OCI-LY1 (cell line): ENCODE data around the gene RBKS.

Source experiments
- H2AFZ ChIP-seq: fragments of 200-600 bp; sonication (generic), shearing (Covaris generic); 2 replicates; pipeline ENCODE4 v1.6.0; 2014; ENCODE audit warnings: antibody characterized with exemption, mild to moderate bottlenecking, low read length
- H3F3A ChIP-seq: fragments of 200-600 bp; sonication (generic), shearing (Covaris generic); 2 replicates; pipeline ENCODE4 v1.6.0; 2014; ENCODE audit warnings: mild to moderate bottlenecking, antibody characterized with exemption, low read length, moderate library complexity; ENCODE audit not compliant: insufficient read depth
- H3K27ac ChIP-seq: fragments of 200-600 bp; sonication (generic); 2 replicates; pipeline ENCODE4 v1.5.1; 2014; ENCODE audit warnings: low read length, mixed run types, mild to moderate bottlenecking, low read depth; ENCODE audit not compliant: poor library complexity, severe bottlenecking
- H3K27me3 ChIP-seq: fragments of 200-600 bp; sonication (generic); 2 replicates; pipeline ENCODE4 v1.6.0; 2014; ENCODE audit warnings: antibody characterized with exemption, mild to moderate bottlenecking, low read length, moderate library complexity; ENCODE audit not compliant: insufficient read depth
- H3K36me3 ChIP-seq: fragments of 200-600 bp; sonication (generic); 2 replicates; pipeline ENCODE4 v1.6.1; 2014; ENCODE audit warnings: mild to moderate bottlenecking, antibody characterized with exemption, low read length, moderate library complexity, mixed read lengths; ENCODE audit not compliant: insufficient read depth
- H3K4me1 ChIP-seq: fragments of 200-600 bp; sonication (generic); 2 replicates; pipeline ENCODE4 v1.5.1; 2014; ENCODE audit warnings: mild to moderate bottlenecking, low read length, moderate library complexity; ENCODE audit not compliant: insufficient read depth, severe bottlenecking
- H3K4me2 ChIP-seq: fragments of 200-600 bp; sonication (generic), shearing (Covaris generic); 2 replicates; pipeline ENCODE4 v1.6.1; 2014; ENCODE audit warnings: low read length
- H3K4me3 ChIP-seq: fragments of 200-600 bp; sonication (generic); 2 replicates; pipeline ENCODE4 v1.5.1; 2014; ENCODE audit warnings: low read length, low read depth, mild to moderate bottlenecking, mixed read lengths; ENCODE audit not compliant: poor library complexity, severe bottlenecking
- H3K79me2 ChIP-seq: fragments of 200-600 bp; shearing (Covaris generic); 2 replicates; pipeline ENCODE4 v1.6.1; 2016; ENCODE audit warnings: mixed run types, low read length, mixed read lengths; ENCODE audit not compliant: insufficient read depth
- H3K9ac ChIP-seq: fragments of 200-600 bp; sonication (generic), shearing (Covaris generic); 2 replicates; pipeline ENCODE4 v1.6.1; 2014; ENCODE audit warnings: mild to moderate bottlenecking, low read length, mixed read lengths
- H3K9me2 ChIP-seq: fragments of 200-600 bp; sonication (generic), shearing (Covaris generic); 2 replicates; pipeline ENCODE4 v1.6.1; 2014; ENCODE audit warnings: low read depth, mild to moderate bottlenecking, low read length, mixed read lengths
- H3K9me3 ChIP-seq: fragments of 200-600 bp; shearing (Covaris generic); 2 replicates; pipeline ENCODE4 v1.6.1; 2014; ENCODE audit warnings: low read length, mixed read lengths
- H4K20me1 ChIP-seq: fragments of 200-600 bp; sonication (generic), shearing (Covaris generic); 2 replicates; pipeline ENCODE4 v1.6.0; 2016; ENCODE audit warnings: mild to moderate bottlenecking, low read length; ENCODE audit not compliant: insufficient read depth
- CTCF ChIP-seq: fragments of 200-600 bp; sonication (generic), shearing (Covaris generic); IDR thresholded peaks from 2 replicates; pipeline ENCODE4 v1.5.1; 2017; ENCODE audit warnings: mild to moderate bottlenecking, antibody characterized with exemption, low read length, moderate library complexity, mixed read lengths
- EZH2 ChIP-seq: fragments of 200-600 bp; sonication (generic), shearing (Covaris generic); IDR thresholded peaks from 2 replicates; pipeline ENCODE4 v1.8.0; 2017; ENCODE audit warnings: borderline replicate concordance, mixed run types, mild to moderate bottlenecking, antibody characterized with exemption, low read length, moderate library complexity, mixed read lengths

Gene RBKS

GRCh38 chr2:27781496-27781895, 108.7 kb downstream of the RBKS start:
- Histone ChIP-seq H3K27me3 (no peaks in the 10 kb centered on the region), H3F3A (no peaks in the 10 kb centered on the region), H3K4me2 (no peak overlapping the region), H3K9me2 (no peaks in the 10 kb centered on the region), H3K27ac (no peak overlapping the region), H2AFZ (no peak overlapping the region), H4K20me1 (0 out of 2 replicates have a peak, but pooled peaks cover 2% of the 10 kb centered on the region), H3K9me3 (no peaks in the 10 kb centered on the region), H3K4me1 (no peaks in the 10 kb centered on the region), H3K36me3 (peaks cover 8% of the 10 kb centered on the region; the same call in 1 of the 2 replicates), H3K9ac (no peak overlapping the region), H3K4me3 (no peak overlapping the region), H3K79me2 (peaks cover 9% of the 10 kb centered on the region)
- TF ChIP-seq CTCF (no peak), EZH2 (no peak)

DNA sequence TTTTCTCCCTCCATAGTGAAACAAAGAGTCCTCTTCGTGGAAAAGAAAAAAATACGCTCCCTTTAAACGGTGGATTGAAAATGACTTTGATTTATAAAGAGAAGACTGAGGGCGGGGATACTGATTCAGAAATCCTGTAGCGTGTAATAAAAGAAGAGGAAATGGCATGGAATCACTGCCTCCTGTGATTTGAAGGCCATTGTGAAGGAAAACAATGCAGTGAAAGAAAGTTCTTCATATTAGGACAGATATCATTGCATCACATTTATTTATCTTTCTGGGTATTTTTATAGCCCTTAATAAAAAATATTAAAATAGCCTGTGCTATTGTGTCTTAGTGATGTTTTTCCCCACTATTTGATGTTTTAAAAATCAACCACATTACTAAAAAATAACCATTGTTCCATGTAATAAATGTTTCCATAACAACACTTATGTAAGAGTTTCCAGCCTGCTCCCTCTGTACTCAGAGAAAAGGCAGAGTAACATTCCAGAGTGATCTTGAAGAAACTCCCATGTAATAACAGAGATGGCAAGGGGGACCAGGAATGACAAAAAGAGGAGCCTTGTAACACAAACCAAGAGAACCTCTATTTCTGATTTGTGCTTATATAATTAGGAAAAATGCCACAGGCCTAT, 110.7 kb downstream of the RBKS start:
- Histone ChIP-seq H3K9me3 (no peaks in the 10 kb centered on the region), H4K20me1 (0 out of 2 replicates have a peak, but pooled peaks cover 2% of the 10 kb centered on the region), H3F3A (no peaks in the 10 kb centered on the region), H3K79me2 (peaks cover 18% of the 10 kb centered on the region), H3K4me2 (no peak overlapping the region), H3K4me3 (no peak overlapping the region), H3K27ac (no peak overlapping the region), H3K36me3 (peaks cover 24% of the 10 kb centered on the region; the same call in 1 of the 2 replicates), H2AFZ (no peak overlapping the region), H3K4me1 (no peaks in the 10 kb centered on the region), H3K27me3 (no peaks in the 10 kb centered on the region), H3K9ac (no peak overlapping the region), H3K9me2 (no peaks in the 10 kb centered on the region)
- TF ChIP-seq CTCF (no peak), EZH2 (no peak)

DNA sequence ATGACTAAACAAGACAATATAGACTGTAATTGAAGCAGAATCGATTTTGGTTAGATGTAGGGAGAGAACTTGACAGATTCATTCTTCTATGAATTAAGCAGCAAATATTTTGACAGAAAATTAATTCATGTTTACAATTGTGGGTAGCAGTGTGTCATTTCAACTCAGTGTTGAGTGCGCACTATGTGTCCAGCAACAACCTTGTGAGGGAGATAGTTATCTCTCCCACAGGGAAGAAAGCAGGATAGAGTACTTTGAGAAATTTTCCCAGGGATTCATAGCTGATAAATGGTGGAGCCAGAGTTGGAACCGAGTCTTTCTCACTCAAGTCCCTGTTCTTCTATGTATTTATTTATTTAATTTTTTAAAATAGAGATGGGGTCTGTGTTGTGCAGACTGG, 113.5 kb downstream of the RBKS start:
- Histone ChIP-seq H3K4me1 (peaks cover 16% of the 10 kb centered on the region), H3K4me3 (no peak overlapping the region), H3K27ac (no peak overlapping the region), H2AFZ (no peak overlapping the region), H3K4me2 (no peak overlapping the region), H3K79me2 (peaks cover 39% of the 10 kb centered on the region), H3K9me3 (no peaks in the 10 kb centered on the region), H4K20me1 (0 out of 2 replicates have a peak, but pooled peaks cover 2% of the 10 kb centered on the region), H3F3A (no peaks in the 10 kb centered on the region), H3K36me3 (peaks cover 38% of the 10 kb centered on the region; the same call in 1 of the 2 replicates), H3K9me2 (no peaks in the 10 kb centered on the region), H3K9ac (no peak overlapping the region), H3K27me3 (no peaks in the 10 kb centered on the region)
- TF ChIP-seq CTCF (no peak), EZH2 (no peak)
